Lower lobe of right lung (tissue), 2 donors: ENCODE data around the gene MRTFB. TPM values are rescaled to one million over a fixed set of nuclear protein-coding genes. Genes with fewer than 3 reads are reported as not detected.
A peak's percentile ranks its signal among the peaks of the same experiment; 100 is the strongest.
"Not testable (repeated sequence)": the region's sequence is repeated elsewhere in the genome, so short reads cannot be mapped to it uniquely, and the experiment has no call there.

Experiments
- ATAC-seq, 2 donors: fragments of 200-7000 bp; cut with Tn5 transposase; one replicate each; pipeline ENCODE4 v1.9.1; 2020 to 2022; ENCODE audit warnings: mild to moderate bottlenecking in 2 of 2, moderate library complexity in 2 of 2
- DNase-seq: peaks from one replicate; pipeline ENCODE4 v3.0.0-alpha.2; 2020
- H3K27ac ChIP-seq: fragments of 200-600 bp; one replicate; pipeline ENCODE4 v1.8.0; 2022
- H3K27me3 ChIP-seq: fragments of 200-600 bp; one replicate; pipeline ENCODE4 v1.8.0; 2022; ENCODE audit warnings: low read depth
- H3K36me3 ChIP-seq: fragments of 200-600 bp; one replicate; pipeline ENCODE4 v1.8.0; 2022; ENCODE audit warnings: mild to moderate bottlenecking
- H3K4me1 ChIP-seq: fragments of 200-600 bp; one replicate; pipeline ENCODE4 v1.8.0; 2022
- H3K4me3 ChIP-seq: fragments of 200-600 bp; one replicate; pipeline ENCODE4 v1.8.0; 2022; ENCODE audit warnings: mild to moderate bottlenecking
- H3K9me3 ChIP-seq: fragments of 200-600 bp; one replicate; pipeline ENCODE4 v1.8.0; 2022
- CTCF ChIP-seq: fragments of 200-600 bp; IDR thresholded peaks from one replicate; pipeline ENCODE4 v1.8.0; 2022; ENCODE audit warnings: antibody characterized with exemption, mild to moderate bottlenecking
- intact Hi-C: fragments of 100-400 bp; cut with DNase I; formaldehyde crosslinking; loops from one replicate; pipeline ENCODE4 v1.11.0; 2022
- total RNA-seq: library from RNA; stranded (reverse); fragmentation: NEBNext Ultra II Directional; extraction: Animal tissue kit (Norgen Biotek cat#: 25700); gene quantifications from one replicate; pipeline ENCODE4 v1.2.1, GENCODE V29; 2021
- donor health status: DM: no; HTN: yes; CAD: no; lungs with severe emphysema.

Gene MRTFB
- total RNA-seq, 1 donor from 2014 or later = 50.8 TPM

GRCh38 chr16:14043793-14044192 is 27.3 kb upstream of the MRTFB start:
- Histone ChIP-seq H3K4me3 (no peak overlapping the region), H3K27me3 (no peaks in the 10 kb centered on the region), H3K27ac (peak overlapping the region; percentile 47), H3K9me3 (no peaks in the 10 kb centered on the region), H3K36me3 (no peaks in the 10 kb centered on the region), H3K4me1 (peaks cover 17% of the 10 kb centered on the region)
- no peak for TF ChIP-seq CTCF
- intact Hi-C loops = no loop called here
- DNase-seq (no peak), ATAC-seq (no peak)

GRCh38 chr16:14047121-14047859 is 23.8 kb upstream of the MRTFB start:
- H3K36me3 ChIP-seq, H3K4me3 ChIP-seq, H3K9me3 ChIP-seq, DNase-seq, H3K27me3 ChIP-seq, H3K27ac ChIP-seq, intact Hi-C loops, ATAC-seq: not testable (repeated sequence)
- peaks cover 13% of the 10 kb centered on the region for H3K4me1 ChIP-seq

- intact Hi-C loops = no loop called here
- H3K27ac ChIP-seq = no peak overlapping the region
- no peak for TF ChIP-seq CTCF
- no peaks in the 10 kb centered on the region for H3K4me1 ChIP-seq
- ATAC-seq = peak; percentile 65 to 79
- no peaks in the 10 kb centered on the region for H3K36me3 ChIP-seq
- no peaks in the 10 kb centered on the region for H3K27me3 ChIP-seq
- DNase-seq = no peak
- no peak overlapping the region for H3K4me3 ChIP-seq
- H3K9me3 ChIP-seq = no peaks in the 10 kb centered on the region
These were observed 20.7 kb upstream of the MRTFB start for GRCh38 chr16:14050291-14051027.

- ATAC-seq (no peak), DNase-seq (no peak)
- Histone ChIP-seq H3K4me1 (no peaks in the 10 kb centered on the region), H3K27me3 (no peaks in the 10 kb centered on the region), H3K9me3 (no peaks in the 10 kb centered on the region), H3K27ac (no peak overlapping the region), H3K36me3 (no peaks in the 10 kb centered on the region), H3K4me3 (no peak overlapping the region)
- no peak for TF ChIP-seq CTCF
- intact Hi-C loops = no loop called here
These were observed 19.9 kb upstream of the MRTFB start for GRCh38 chr16:14051103-14051729.

- Histone ChIP-seq H3K4me1 (no peaks in the 10 kb centered on the region), H3K36me3 (no peaks in the 10 kb centered on the region), H3K4me3 (no peak overlapping the region), H3K9me3 (no peaks in the 10 kb centered on the region), H3K27ac (peak overlapping the region; percentile 67), H3K27me3 (no peaks in the 10 kb centered on the region)
- ATAC-seq = no peak
- no peak for DNase-seq
- TF ChIP-seq CTCF = no peak
- intact Hi-C loops = no loop called here
These were observed 14.1 kb upstream of the MRTFB start for GRCh38 chr16:14056970-14057369.
